ENCODE measurements around the gene PAQR3.
"Not testable (repeated sequence)": the region's sequence is repeated elsewhere in the genome, so short reads cannot be mapped to it uniquely, and the experiment has no call there.

Gene PAQR3

DNA sequence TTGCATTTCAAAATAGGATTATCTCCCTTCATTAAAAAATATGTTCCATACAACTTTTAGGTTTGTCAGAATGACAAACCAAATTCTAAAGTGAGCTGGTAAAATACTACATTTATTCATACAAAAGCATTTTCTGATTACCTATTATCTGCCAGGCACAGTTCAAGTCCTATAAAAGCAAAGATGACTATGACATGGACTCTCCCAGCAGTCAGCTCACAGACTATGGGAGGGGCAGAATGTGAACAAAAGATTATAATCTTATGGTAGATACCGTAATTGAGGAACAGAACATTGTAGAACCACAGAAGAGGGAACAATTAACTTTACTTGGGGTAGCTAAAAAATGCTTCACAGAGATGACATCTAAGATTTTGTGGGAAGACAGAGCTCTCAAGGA, 12.4 kb downstream of the PAQR3 start:
- DNase-seq (ENCODE audit: low read depth) = no peak

DNA sequence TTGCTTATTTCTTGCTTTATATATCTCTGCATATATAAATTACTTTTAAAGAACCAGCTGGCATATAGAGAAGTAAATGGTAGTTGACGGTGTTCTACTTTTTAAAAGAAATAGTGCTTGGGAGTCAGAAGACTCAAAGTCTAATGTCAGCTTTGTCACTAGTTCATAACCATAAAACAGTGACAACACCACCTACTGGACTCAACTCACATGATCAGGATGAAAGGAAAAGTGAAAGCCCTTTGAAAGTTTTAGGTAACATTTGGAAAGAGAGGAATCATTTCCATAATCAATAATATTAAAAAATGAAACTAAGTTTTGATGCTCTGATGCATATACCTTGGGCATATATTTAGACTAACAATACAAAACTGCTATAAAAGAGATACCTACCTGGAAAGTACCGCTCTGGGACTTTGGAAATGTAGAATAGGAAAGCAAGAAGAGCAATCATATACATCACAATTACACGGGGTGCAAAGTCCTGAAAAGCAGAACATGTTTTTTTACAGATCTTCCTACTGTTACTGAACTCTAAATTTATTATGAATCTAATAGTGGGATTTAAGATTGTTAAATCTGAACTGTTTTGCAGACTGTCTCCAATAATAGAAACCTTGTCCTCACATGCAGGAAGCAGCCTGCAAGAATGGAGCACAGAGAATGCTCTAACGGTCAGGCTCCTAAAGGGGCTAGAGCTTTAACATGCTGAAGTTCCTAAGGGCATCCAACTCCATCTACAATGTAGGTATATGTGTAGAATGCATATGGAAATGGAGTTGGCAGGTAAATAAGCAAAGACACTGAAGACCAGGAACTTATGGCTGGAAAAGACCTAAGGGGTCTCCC, 15.6 kb downstream of the PAQR3 start:
- DNase-seq (ENCODE audit: low read depth) = no peak

GRCh38 chr4:78922207-78922606, 17.0 kb downstream of the PAQR3 start:
- DNase-seq (ENCODE audit: low read depth) = no peak

DNA sequence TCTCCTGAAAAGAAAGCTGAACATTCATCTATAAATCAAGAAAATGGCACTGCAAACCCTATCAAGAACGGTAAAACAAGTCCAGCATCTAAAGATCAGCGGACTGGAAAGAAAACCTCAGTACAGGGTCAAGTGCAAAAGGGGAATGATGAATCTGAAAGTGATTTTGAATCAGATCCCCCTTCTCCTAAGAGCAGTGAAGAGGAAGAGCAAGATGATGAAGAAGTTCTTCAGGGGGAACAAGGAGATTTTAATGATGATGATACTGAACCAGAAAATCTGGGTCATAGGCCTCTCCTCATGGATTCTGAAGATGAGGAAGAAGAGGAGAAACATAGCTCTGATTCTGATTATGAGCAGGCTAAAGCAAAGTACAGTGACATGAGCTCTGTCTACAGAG, 28.6 kb downstream of the PAQR3 start:
- DNase-seq (ENCODE audit: low read depth) = no peak

GRCh38 chr4:78908974-78909373, 30.3 kb downstream of the PAQR3 start:
- DNase-seq (ENCODE audit: low read depth) = not testable (repeated sequence)

DNA sequence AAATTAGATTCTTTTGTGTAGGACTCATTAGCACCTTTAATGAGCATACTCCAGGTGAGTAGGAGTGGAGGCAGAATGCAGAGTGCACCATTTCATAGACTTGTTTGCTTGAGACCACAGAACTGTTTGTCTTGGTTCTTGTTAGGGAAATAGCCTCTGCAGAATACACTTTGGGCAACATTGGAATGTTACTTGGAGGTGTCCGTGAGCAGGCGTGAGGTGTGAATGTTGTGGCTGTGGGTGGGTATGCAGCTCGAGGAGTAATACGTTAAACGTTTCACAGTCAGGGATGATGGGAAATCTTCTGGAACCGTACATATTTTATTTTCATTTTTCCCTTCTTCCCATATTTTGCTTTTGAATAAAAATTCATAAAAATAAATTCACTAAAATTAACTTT, 31.6 kb downstream of the PAQR3 start:
- no peak for DNase-seq (ENCODE audit: low read depth)

DNA sequence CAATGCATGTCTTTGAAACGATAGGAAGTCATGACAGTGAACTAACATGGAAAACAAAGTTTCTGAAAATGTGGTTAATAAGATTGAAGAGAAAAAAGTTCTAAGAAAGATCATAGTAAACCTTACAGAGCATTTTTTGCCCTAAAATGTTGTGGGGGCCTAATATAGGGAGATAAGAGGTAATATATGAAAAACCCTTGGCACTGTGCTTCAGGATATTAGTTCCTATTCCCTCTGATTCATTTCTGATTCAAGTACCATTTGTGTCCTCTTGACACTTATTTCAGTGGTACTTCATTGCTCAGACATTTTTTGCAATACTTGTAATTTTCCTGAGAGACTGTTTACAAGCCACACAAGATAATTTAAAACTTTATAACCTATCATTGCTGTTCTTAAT, 35.1 kb downstream of the PAQR3 start:
- no peak for DNase-seq (ENCODE audit: low read depth)

GRCh38 chr4:78902298-78902697, 36.9 kb downstream of the PAQR3 start:
- DNase-seq (ENCODE audit: low read depth) = no peak

GRCh38 chr4:78901882-78902281, 37.4 kb downstream of the PAQR3 start:
- DNase-seq (ENCODE audit: low read depth) = no peak

GRCh38 chr4:78899302-78899701, 39.9 kb downstream of the PAQR3 start:
- no peak for DNase-seq (ENCODE audit: low read depth)

- no peak for DNase-seq (ENCODE audit: low read depth)
These were observed 49.3 kb downstream of the PAQR3 start for GRCh38 chr4:78889955-78890354.

GRCh38 chr4:78885598-78885997, 53.6 kb downstream of the PAQR3 start:
- DNase-seq (ENCODE audit: low read depth) = no peak

DNA sequence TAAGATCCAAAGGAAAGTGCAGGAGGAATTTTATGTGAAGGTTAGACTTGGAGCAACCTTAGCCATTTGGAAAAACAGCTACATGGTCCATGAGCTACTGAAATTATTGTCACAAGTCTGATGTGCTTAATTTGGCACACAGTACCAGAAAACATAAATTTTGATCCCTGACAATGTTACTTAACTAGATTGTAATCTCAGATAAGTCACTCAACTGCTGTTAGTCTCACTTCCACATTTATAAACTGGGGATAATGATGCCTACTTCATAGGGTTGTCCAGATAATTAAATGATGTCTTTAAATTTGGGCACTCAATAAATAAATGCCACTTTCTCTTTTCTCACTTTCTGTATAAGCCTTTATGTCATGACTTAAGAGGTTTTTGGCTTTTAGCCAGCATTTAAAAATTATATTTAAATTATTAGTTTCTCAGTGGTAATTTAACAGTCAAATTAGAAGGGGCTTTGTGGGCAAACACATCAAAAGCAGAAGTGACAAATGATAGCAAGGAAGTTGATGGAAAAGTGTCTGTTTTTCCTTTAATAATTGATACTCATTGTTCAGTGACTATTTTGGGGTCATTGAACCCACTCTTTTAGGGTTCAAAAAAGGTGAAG, 58.3 kb downstream of the PAQR3 start:
- no peak for DNase-seq (ENCODE audit: low read depth)

DNA sequence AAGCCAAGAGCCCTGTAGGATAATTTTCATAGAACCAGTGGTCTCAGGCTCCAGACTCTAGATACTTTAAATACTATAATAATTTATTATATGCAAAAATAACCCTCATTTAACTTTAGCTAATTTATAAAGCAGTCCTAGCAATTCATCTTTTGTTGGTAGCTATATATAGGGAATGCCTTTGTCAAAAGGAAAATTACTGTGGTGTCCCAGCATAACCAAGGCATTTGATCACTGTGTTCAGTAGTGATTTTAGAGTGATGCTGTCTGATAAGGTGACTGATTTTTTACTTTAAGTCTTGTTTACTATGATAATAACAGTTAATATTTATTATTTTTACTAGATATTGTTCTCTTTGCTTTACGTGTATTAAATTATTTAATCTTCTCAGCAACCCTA, 61.2 kb downstream of the PAQR3 start:
- DNase-seq (ENCODE audit: low read depth) = no peak

GRCh38 chr4:78876568-78877320, 62.5 kb downstream of the PAQR3 start:
- DNase-seq (ENCODE audit: low read depth) = no peak

- DNase-seq (ENCODE audit: low read depth) = no peak
These were observed 69.2 kb downstream of the PAQR3 start for GRCh38 chr4:78870056-78870455.

GRCh38 chr4:78868712-78869111, 70.5 kb downstream of the PAQR3 start:
- DNase-seq (ENCODE audit: low read depth) = not testable (repeated sequence)

GRCh38 chr4:78865451-78865850, 73.8 kb downstream of the PAQR3 start:
- DNase-seq (ENCODE audit: low read depth) = no peak

GRCh38 chr4:78864405-78865024, 74.7 kb downstream of the PAQR3 start:
- DNase-seq (ENCODE audit: low read depth) = no peak

DNA sequence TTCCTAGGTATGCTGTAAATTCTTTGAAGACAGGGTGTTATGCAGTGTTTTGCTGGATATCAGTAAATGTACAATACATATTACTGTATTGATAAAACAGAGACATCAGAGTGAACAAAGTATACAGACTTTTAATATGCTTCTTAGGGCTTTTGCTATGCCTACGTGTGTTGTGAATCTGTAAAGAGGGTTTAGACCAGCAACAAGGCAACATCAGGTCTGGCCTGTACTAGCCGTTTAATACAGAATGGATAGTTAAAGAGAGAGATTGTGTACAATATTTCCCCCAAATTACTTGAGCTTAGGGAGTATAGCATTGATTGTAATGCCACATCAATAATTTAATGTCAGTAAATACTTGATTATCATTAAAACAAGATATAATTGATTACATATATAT, 75.2 kb downstream of the PAQR3 start:
- no peak for DNase-seq (ENCODE audit: low read depth)

DNA sequence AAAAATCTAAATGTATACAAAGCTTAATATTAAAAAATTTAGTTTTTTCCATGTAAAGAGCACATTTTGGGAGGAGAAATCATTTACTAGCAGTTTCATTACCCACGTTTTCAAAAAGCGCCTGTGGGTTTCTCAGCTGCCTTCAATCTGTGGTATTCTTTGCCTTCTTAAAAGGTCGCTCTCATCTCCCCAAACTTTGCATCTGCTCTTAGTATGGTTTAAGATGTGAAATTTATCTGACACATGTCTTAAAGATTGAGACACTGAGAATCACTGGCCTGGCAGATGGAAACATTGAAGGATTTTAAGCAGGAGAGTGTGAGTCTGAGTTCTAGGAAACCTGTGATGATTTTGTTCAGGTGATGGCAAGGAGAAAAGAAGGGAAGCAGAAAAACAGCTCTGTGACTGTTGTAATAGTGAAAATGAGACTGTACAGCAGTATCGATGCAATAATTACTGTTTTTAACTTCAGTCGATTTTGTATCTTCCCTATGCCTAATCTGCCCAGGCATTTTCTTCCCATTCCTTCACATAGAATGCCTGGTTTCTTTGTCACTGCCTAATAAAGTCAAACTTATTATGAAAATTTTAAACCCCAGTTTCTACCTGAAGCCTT, 75.9 kb downstream of the PAQR3 start:
- DNase-seq (ENCODE audit: low read depth) = no peak

DNA sequence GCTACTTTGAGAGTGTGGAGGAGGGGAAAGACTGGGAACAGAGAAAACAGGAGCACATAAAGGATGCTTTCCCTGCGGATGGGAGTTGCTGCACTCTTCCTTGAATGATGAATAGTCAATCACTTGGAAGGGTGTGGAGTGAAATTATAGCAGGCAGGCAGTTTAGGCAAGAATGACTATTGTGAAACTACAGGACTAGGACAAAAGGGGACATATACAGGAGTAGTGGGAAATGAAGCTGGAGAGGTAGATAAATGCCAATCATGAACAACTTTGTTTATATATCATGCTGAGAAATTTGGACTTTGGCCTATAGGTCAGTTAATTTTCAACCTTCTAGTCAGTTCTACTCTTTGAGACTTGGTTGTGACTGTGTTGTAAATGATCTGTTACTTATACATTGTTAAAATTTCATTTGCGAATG, 76.9 kb downstream of the PAQR3 start:
- no peak for DNase-seq (ENCODE audit: low read depth)
